Esophagus muscularis mucosa (tissue), 4 donors: Measurements from ENCODE around the gene GJB6. TPM values are rescaled to one million over a fixed set of nuclear protein-coding genes. Genes with fewer than 3 reads are reported as not detected.

Source experiments
- DNase-seq: peaks from one replicate; pipeline ENCODE4 v3.0.0-alpha.2; 2017; ENCODE audit errors: extremely low spot score
- H3K27ac ChIP-seq, 4 donors: fragments of 200-600 bp; sonication (generic); replicated peaks in 1 of 4; 1 replicate in 3 of 4; 2 replicates in 1 of 4; pipeline ENCODE4 v1.5.1; 2016 to 2019; ENCODE audit warnings: mild to moderate bottlenecking in 1 of 4
- H3K27me3 ChIP-seq, 4 donors: fragments of 200-600 bp; sonication (generic); one replicate each; pipeline versions ENCODE4 v1.5.1 to v1.6.0; 2016 to 2019
- H3K36me3 ChIP-seq, 4 donors: fragments of 200-600 bp; sonication (generic); one replicate each; pipeline ENCODE4 v1.5.1; 2016 to 2019
- H3K4me1 ChIP-seq, 4 donors: fragments of 200-600 bp; sonication (generic); one replicate each; pipeline ENCODE4 v1.5.1; 2016 to 2019
- H3K4me3 ChIP-seq, 4 donors: fragments of 200-600 bp; sonication (generic); 1 replicate in 2 of 4; 2 replicates in 2 of 4; pipeline ENCODE4 v1.5.1; 2016 to 2019; ENCODE audit warnings: mild to moderate bottlenecking in 4 of 4, moderate library complexity in 1 of 4
- H3K9me3 ChIP-seq, 4 donors: fragments of 200-600 bp; sonication (generic); 1 replicate in 3 of 4; 2 replicates in 1 of 4; pipeline ENCODE4 v1.5.1; 2016 to 2019
- CTCF ChIP-seq, 3 experiments: fragments of 200-600 bp in 2 of 3; fragments of 450-650 bp in 1 of 3; sonication (generic) in 2 of 3; IDR thresholded peaks; one replicate each; pipeline ENCODE4 v1.5.1; 2017 to 2019; ENCODE audit warnings: antibody characterized with exemption in 3 of 3, mild to moderate bottlenecking in 2 of 3, moderate library complexity in 1 of 3
- EP300 ChIP-seq: sonication (generic); formaldehyde crosslinking; IDR thresholded peaks from one replicate; pipeline ENCODE4 v1.6.1; 2017; ENCODE audit warnings: antibody characterized with exemption
- POLR2A ChIP-seq: fragments of 450-650 bp; IDR thresholded peaks from one replicate; pipeline ENCODE4 v1.6.1; 2017; ENCODE audit warnings: antibody characterized with exemption, moderate library complexity, mild to moderate bottlenecking, low read depth
- POLR2AphosphoS5 ChIP-seq, 2 donors: sonication (generic); formaldehyde crosslinking; IDR thresholded peaks; one replicate each; pipeline ENCODE4 v1.6.1; 2017; ENCODE audit warnings: antibody characterized with exemption in 2 of 2
- WGBS: methylation state at CpG from one replicate; pipeline ENCODE4 v1.1.5; 2018; 5-methylcytosine and 5-hydroxymethylcytosine counted together
- intact Hi-C: fragments of 100-400 bp; cut with DNase I; formaldehyde crosslinking; loops from one replicate; pipeline ENCODE4 v1.15.1; 2023
- total RNA-seq, 4 donors: library from RNA; depleted of rRNA; stranded (reverse); fragments of >200 nt; gene quantifications; one replicate each; pipeline versions ENCODE4 v1.1.0 to v1.2.1, GENCODE V29; 2016

Gene GJB6
- total RNA-seq, 4 donors from 2014 or later = not detected

DNA sequence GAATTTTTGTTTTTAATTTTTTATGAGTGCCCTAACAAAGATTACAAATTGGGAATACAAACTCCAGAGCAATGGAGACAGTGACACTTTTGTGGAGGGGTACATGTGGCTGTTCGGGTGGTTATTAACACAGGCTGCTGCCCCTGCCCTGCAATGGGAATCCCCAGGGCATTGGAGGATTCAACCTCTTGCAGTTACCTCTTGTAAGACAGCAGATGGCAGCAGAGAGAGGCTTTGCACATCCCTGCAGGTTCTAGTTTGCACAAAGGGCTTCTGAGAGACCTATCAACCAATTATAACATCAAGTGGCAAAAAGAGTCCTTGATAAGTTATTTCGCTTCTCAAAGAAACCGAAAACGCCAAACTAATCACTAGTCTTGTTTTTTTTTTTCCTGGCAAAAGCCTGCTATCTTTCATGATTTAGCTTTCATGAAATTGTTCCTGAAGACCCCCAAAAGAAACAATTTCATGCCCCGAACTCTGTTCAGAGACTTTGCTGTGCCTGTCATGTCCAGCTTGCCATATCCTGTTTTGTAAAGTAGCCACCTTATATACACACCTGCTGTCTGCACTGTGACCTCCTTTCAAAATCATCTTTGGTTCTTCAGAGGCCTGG lies 49.8 kb downstream of the GJB6 start:
- 21% methylated on average over 5 of the region's 5 CpGs for WGBS
- no peak overlapping the region for H3K27ac ChIP-seq
- H3K9me3 ChIP-seq = no peaks in the 10 kb centered on the region
- intact Hi-C loops = no loop called here
- peaks cover 0 to 6% (median 3%) of the 10 kb centered on the region in 4 donors for H3K4me1 ChIP-seq
- TF ChIP-seq CTCF (IDR thresholded peaks at IDR 0.05) (peak; percentile 62 to 86 (median 71)), POLR2AphosphoS5 (IDR thresholded peaks at IDR 0.05) (no peak)
- no peak for DNase-seq
- no peak overlapping the region for H3K4me3 ChIP-seq
- no peaks in the 10 kb centered on the region for H3K36me3 ChIP-seq
- H3K27me3 ChIP-seq = peaks cover 0 to 49% (median 7%) of the 10 kb centered on the region in 4 donors

DNA sequence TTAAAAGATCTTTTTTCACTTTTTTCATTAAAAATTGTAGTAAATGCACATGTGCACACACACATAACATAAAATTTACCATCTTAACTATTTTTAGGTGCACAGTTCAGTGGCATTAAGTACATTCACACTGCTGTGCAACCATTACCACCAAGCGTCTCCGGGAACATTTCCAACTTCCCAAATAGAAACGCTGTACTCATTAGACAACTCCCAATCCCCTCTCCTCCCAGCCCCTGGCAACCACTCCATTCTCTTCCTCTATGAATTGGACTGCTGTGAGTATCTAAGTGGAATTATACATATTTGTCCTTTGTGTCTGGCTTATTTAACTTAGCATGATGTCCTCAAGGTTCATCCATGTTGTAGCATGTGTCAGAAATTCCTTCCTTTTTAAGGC lies 50.9 kb downstream of the GJB6 start:
- WGBS = 58% methylated on average over 3 of the region's 3 CpGs
- no peaks in the 10 kb centered on the region for H3K9me3 ChIP-seq
- TF ChIP-seq POLR2AphosphoS5 (IDR thresholded peaks at IDR 0.05) (no peak), EP300 (no peak), POLR2A (no peak), CTCF (IDR thresholded peaks at IDR 0.05) (no peak)
- H3K27me3 ChIP-seq = peaks cover 0 to 56% (median 11%) of the 10 kb centered on the region in 4 donors
- no peak overlapping the region for H3K4me3 ChIP-seq
- intact Hi-C loops = no loop called here
- H3K4me1 ChIP-seq = peaks cover 0 to 10% (median 7%) of the 10 kb centered on the region in 4 donors
- H3K36me3 ChIP-seq = no peaks in the 10 kb centered on the region
- H3K27ac ChIP-seq = no peak overlapping the region
- no peak for DNase-seq

DNA sequence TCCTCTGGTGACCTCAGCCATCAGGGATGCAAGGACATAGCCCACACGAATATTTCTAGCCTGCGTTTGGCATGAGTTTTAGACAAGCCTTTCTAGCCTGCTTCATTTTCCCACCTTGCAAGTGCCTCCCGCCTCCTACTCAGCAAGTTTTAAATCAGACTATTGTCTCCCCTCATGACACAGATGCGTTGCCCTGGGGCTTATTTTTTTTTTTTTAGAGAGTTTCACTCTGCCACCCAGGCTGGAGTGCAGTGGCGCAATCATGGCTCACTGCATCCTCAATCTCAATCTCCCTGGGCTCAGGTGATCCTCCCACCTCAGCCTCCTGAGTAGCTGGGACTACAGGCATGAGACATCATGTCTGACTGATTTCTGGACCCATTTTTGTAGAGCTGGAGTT lies 54.0 kb downstream of the GJB6 start:
- no peaks in the 10 kb centered on the region for H3K9me3 ChIP-seq
- DNase-seq = no peak
- intact Hi-C loops = no loop called here
- H3K36me3 ChIP-seq = no peaks in the 10 kb centered on the region
- TF ChIP-seq CTCF (IDR thresholded peaks at IDR 0.05) (no peak), POLR2A (no peak), EP300 (no peak), POLR2AphosphoS5 (IDR thresholded peaks at IDR 0.05) (no peak)
- peaks cover 3 to 22% (median 16%) of the 10 kb centered on the region in 4 donors for H3K4me1 ChIP-seq
- H3K27ac ChIP-seq = no peak overlapping the region
- no peak overlapping the region for H3K4me3 ChIP-seq
- peaks cover 0 to 46% (median 11%) of the 10 kb centered on the region in 4 donors for H3K27me3 ChIP-seq
- WGBS = 88% methylated on average over 5 of the region's 5 CpGs

- Histone ChIP-seq H3K27ac (no peak overlapping the region), H3K9me3 (no peaks in the 10 kb centered on the region), H3K27me3 (peaks cover 0 to 45% (median 11%) of the 10 kb centered on the region in 4 donors), H3K36me3 (no peaks in the 10 kb centered on the region), H3K4me3 (peak overlapping the region in 3 of 4 donors; percentile 23 to 26 (median 24)), H3K4me1 (peaks cover 3 to 22% (median 16%) of the 10 kb centered on the region in 4 donors)
- 48% methylated on average over 51 of the region's 67 CpGs for WGBS
- DNase-seq = no peak
- TF ChIP-seq POLR2A (no peak), CTCF (IDR thresholded peaks at IDR 0.05) (no peak), EP300 (no peak), POLR2AphosphoS5 (IDR thresholded peaks at IDR 0.05) (no peak)
- intact Hi-C loops = loop anchor here (2.0 kb wide), 1 partner anchor 36 kb away; no protein-coding TSS in a partner anchor
These were observed 54.9 kb downstream of the GJB6 start for GRCh38 chr13:20177049-20177831.
